Neutrophil (primary cell): Measurements from ENCODE around the gene TGFB1I1.

Source experiments
- H3K27ac ChIP-seq: fragments of 200-600 bp; sonication (generic); 2 replicates; pipeline ENCODE4 v1.5.1; 2016; ENCODE audit warnings: mild to moderate bottlenecking, moderate library complexity
- H3K27me3 ChIP-seq: fragments of 200-600 bp; sonication (generic); 2 replicates; pipeline ENCODE4 v1.6.0; 2016; ENCODE audit warnings: mild to moderate bottlenecking
- H3K36me3 ChIP-seq: fragments of 200-600 bp; sonication (generic); 2 replicates; pipeline ENCODE4 v1.5.1; 2017
- H3K4me1 ChIP-seq, 2 experiments: fragments of 200-600 bp in 1 of 2; sonication (generic) in 1 of 2; 1 replicate in 1 of 2; 2 replicates in 1 of 2; pipeline versions ENCODE4 v1.5.1 to v1.6.1; 2013 to 2016; ENCODE audit warnings: low read depth in 1 of 2, low read length in 1 of 2, mild to moderate bottlenecking in 1 of 2, moderate library complexity in 1 of 2; ENCODE audit not compliant: control insufficient read depth in 1 of 2, insufficient read depth in 1 of 2
- H3K4me3 ChIP-seq, 2 experiments: fragments of 200-600 bp in 1 of 2; sonication (generic) in 1 of 2; 1 replicate in 1 of 2; 2 replicates in 1 of 2; pipeline ENCODE4 v1.5.1; 2013 to 2016; ENCODE audit warnings: low read depth in 1 of 2, low read length in 1 of 2, mild to moderate bottlenecking in 1 of 2, moderate library complexity in 1 of 2
- H3K9me3 ChIP-seq: fragments of 200-600 bp; sonication (generic); 2 replicates; pipeline ENCODE4 v1.5.1; 2016
- TF ChIP-seq, protein P1 (sequence below): fragments of 200-600 bp; sonication (generic); IDR thresholded peaks from 2 replicates; pipeline ENCODE4 v1.5.1; 2016; ENCODE audit warnings: antibody characterized with exemption

TGFB1I1 gene

DNA sequence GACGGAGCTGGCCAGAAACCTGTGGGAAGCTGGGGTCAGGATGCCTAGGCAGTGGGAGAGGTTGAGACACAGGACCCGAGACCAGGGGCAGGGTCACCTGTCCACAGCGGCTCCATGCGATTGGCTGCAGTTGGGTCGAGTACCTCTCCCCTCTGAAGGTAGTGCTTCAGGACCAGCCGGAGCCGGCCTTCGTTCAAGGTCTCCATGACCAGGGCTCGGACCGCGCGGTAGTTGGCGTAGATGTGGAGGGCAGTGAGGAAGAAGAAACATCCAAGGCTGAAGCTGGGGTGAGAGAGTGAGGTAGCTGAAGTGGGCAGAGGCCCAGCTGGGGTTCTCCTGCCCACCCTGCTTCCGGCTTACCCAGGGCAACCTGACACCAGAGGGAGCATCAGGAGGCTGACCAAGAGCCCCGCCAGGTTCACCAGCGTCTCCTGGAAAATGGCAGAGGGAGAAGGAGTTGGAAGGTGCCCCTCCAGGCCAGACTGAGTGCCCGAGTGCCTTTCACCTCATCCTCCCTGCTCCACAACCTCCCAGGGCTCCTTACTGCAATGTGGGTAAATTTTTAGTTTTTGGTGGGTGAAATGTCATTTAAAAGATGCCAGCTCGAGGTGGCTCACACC lies 21.7 kb downstream of the TGFB1I1 start:
- peaks cover 3% of the 10 kb centered on the region for H3K27me3 ChIP-seq
- H3K27ac ChIP-seq: no peak overlapping the region
- peaks cover 51% of the 10 kb centered on the region for H3K36me3 ChIP-seq
- no peaks in the 10 kb centered on the region for H3K4me1 ChIP-seq
- no peaks in the 10 kb centered on the region for H3K9me3 ChIP-seq
- H3K4me3 ChIP-seq: no peak overlapping the region
- TF ChIP-seq, protein P1, sequence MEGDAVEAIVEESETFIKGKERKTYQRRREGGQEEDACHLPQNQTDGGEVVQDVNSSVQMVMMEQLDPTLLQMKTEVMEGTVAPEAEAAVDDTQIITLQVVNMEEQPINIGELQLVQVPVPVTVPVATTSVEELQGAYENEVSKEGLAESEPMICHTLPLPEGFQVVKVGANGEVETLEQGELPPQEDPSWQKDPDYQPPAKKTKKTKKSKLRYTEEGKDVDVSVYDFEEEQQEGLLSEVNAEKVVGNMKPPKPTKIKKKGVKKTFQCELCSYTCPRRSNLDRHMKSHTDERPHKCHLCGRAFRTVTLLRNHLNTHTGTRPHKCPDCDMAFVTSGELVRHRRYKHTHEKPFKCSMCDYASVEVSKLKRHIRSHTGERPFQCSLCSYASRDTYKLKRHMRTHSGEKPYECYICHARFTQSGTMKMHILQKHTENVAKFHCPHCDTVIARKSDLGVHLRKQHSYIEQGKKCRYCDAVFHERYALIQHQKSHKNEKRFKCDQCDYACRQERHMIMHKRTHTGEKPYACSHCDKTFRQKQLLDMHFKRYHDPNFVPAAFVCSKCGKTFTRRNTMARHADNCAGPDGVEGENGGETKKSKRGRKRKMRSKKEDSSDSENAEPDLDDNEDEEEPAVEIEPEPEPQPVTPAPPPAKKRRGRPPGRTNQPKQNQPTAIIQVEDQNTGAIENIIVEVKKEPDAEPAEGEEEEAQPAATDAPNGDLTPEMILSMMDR: no peak

DNA sequence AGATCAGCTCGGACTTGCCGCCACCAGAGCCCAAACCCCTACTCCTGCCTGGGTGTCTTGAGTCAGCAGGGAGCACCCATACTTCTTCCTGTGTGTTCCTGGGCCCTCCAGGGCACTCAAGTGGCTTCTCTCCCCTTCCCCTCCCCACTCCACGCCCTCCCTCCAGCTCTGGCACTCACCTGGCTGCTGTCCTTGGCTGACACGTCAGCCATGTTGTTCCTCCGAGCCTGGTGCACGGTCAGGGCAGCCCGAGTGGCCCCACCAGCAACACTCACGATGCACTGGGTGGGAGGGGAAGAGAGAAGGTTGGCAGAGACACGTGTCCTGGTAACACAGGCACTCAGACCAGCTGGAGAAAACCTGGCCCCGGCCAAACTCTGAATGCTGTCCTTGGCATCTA lies 24.7 kb downstream of the TGFB1I1 start:
- TF ChIP-seq, protein P1: no peak
- Histone ChIP-seq H3K4me3 (no peak overlapping the region), H3K27ac (no peak overlapping the region), H3K36me3 (peaks cover 67% of the 10 kb centered on the region), H3K9me3 (no peaks in the 10 kb centered on the region), H3K4me1 (no peaks in the 10 kb centered on the region), H3K27me3 (no peaks in the 10 kb centered on the region)

DNA sequence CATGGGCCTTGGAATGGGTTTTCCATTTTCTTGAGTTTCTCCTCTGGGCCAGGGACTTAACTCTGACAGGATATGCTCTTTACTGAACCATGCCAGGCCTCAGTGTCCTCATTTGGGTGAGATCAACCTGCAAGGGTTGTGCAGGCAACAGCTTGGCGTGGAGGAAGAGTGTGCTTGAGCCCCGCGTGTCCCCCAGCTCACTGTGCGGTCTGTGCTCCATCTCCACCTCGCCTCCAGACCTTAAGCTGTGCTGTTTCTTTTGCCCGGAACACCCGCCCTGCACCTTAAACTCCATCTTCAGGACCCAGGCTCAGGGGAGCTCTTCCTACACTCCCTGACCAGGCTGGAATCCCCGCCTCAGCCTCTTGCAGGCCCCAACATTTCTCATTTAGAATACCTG lies 26.5 kb downstream of the TGFB1I1 start:
- Histone ChIP-seq H3K27me3 (no peaks in the 10 kb centered on the region), H3K4me1 (no peaks in the 10 kb centered on the region), H3K27ac (no peak overlapping the region), H3K4me3 (no peak overlapping the region), H3K36me3 (peaks cover 50% of the 10 kb centered on the region), H3K9me3 (no peaks in the 10 kb centered on the region)
- TF ChIP-seq, protein P1: no peak

DNA sequence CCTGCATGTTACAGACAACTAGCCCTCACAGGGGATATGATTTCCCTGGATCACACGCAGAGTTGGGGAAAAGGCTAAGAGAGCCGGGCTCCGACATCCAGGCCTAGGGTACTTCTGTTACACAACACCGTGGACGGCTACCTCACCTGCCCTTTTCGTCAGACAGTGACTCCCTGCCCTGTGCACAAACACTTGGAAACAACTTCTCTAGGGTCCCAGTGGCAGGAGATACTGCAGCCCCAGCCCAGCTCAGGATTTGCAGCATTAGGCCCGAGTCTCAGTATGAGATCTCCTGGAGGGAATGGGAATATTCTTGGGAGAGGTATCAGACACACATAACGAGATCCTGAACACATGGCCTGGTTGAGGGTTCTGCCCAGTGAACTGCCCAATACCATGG lies 28.0 kb downstream of the TGFB1I1 start:
- no peaks in the 10 kb centered on the region for H3K27me3 ChIP-seq
- H3K27ac ChIP-seq: no peak overlapping the region
- TF ChIP-seq, protein P1: no peak
- H3K36me3 ChIP-seq: peaks cover 46% of the 10 kb centered on the region
- no peak overlapping the region for H3K4me3 ChIP-seq
- no peaks in the 10 kb centered on the region for H3K9me3 ChIP-seq
- H3K4me1 ChIP-seq: no peaks in the 10 kb centered on the region

DNA sequence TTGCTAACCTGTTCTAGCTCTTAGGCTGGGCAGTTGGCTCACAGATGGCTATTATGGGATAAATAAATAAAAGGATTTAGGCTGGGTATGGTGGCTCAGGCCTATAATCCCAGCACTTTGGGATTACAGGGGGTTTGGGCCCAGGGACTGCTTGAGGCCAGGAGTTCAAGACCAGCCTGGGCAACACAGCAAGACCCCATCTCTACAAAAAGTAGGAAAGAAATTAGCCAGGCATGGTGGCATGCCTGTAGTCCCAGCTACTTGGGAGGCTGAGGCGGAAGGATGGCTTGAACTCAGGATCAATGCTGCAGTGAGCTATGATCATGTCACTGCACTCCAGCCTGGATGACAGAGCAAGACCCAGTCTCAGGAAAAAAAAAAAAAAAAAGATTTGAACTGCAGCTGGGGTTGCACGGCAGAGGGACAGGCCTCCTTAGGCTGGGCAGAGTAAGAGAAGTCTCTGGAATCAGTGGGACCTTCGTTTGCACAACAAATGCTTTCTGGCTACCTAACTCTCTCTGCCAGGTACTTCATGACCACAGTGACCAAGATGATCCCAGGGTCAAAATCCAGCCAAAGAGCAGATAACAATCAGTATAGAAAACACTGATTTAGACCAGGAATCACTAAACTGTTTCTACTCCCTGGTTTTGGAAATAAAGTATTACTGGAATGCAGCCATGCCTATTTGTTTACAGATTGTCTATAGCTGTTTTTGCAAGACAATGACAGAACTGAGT lies 29.4 kb downstream of the TGFB1I1 start:
- H3K36me3 ChIP-seq: peaks cover 40% of the 10 kb centered on the region
- H3K9me3 ChIP-seq: no peaks in the 10 kb centered on the region
- no peaks in the 10 kb centered on the region for H3K27me3 ChIP-seq
- H3K4me1 ChIP-seq: no peaks in the 10 kb centered on the region
- TF ChIP-seq, protein P1: no peak
- no peak overlapping the region for H3K4me3 ChIP-seq
- no peak overlapping the region for H3K27ac ChIP-seq
